ENCODE measurements around the gene TMEM94. TPM values are rescaled to one million over a fixed set of nuclear protein-coding genes. Genes with fewer than 3 reads are reported as not detected.
"Not testable (repeated sequence)": the region's sequence is repeated elsewhere in the genome, so short reads cannot be mapped to it uniquely, and the experiment has no call there.

Gene TMEM94
- total and polyA plus RNA-seq, 3 experiments from 2014 or later = 18.8 to 66.0 (median 63.3) TPM

DNA sequence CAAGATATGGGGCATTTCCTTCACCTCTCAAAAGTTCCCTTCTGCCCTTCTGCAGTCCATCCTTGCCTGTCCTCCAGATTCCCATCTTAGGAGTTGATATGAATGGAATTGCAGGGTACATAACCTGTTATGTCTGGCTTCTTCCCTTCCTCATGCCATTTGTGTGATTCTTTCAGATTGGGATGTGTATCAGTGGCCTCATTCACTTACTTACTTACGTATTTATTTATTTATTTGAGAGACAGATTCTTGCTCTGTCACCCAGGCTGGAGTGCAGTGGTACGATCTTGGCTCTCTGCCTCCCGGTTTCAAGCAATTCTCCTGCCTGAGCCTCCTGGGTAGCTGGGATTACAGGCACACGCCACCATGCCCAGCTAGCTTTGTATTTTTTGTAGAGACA, 6.2 kb upstream of the TMEM94 start:
- no peaks in the 10 kb centered on the region for H3K27me3 ChIP-seq (ENCODE audit: insufficient read depth, low read length, poor library complexity, severe bottlenecking)
- no peaks in the 10 kb centered on the region for H3K4me1 ChIP-seq (ENCODE audit: insufficient read depth, low read length)
- ChIA-PET POLR2A (no interaction called here), CTCF (no interaction called here)
- H3K36me3 ChIP-seq (ENCODE audit: insufficient read depth, low read length) = no peaks in the 10 kb centered on the region
- H3K4me3 Mint-ChIP-seq = no peak overlapping the region
- H3K27me3 Mint-ChIP-seq = peaks cover 0 to 2% of the 10 kb centered on the region in 2 donors
- no peaks in the 10 kb centered on the region for H3K9me3 Mint-ChIP-seq
- H3K27ac Mint-ChIP-seq = no peak overlapping the region
- H3K9me3 ChIP-seq (ENCODE audit: low read length) = no peaks in the 10 kb centered on the region
- H3K27ac ChIP-seq (ENCODE audit: low read depth, low read length) = no peak overlapping the region
- DNase-seq = no peak
- H3K4me3 ChIP-seq (ENCODE audit: low read length) = no peak overlapping the region
- no peaks in the 10 kb centered on the region for H3K36me3 Mint-ChIP-seq
- H3K4me1 Mint-ChIP-seq = peaks cover 0 to 2% (median 0%) of the 10 kb centered on the region in 3 donors

GRCh38 chr17:75454193-75454592, 2.2 kb upstream of the TMEM94 start:
- H3K4me3 Mint-ChIP-seq = peak overlapping the region in 2 of 7 donors; percentile 10 to 48
- CTCF ChIA-PET = interaction anchor here (0.9 to 1.8 kb wide), 2 partner anchors 33 to 299 kb away, joined by 3 to 4 read pairs; no protein-coding TSS in a partner anchor
- H3K27ac Mint-ChIP-seq = peak overlapping the region in 2 of 8 donors; percentile 2 to 15
- Histone ChIP-seq H3K4me3 (ENCODE audit: low read length) (no peak overlapping the region), H3K9me3 (ENCODE audit: low read length) (no peaks in the 10 kb centered on the region), H3K27ac (ENCODE audit: low read depth, low read length) (no peak overlapping the region), H3K27me3 (ENCODE audit: insufficient read depth, low read length, poor library complexity, severe bottlenecking) (no peaks in the 10 kb centered on the region), H3K36me3 (ENCODE audit: insufficient read depth, low read length) (no peaks in the 10 kb centered on the region), H3K4me1 (ENCODE audit: insufficient read depth, low read length) (peaks cover 14% of the 10 kb centered on the region)
- no peak for DNase-seq
- no peaks in the 10 kb centered on the region for H3K9me3 Mint-ChIP-seq
- H3K4me1 Mint-ChIP-seq = peaks cover 21 to 32% (median 23%) of the 10 kb centered on the region in 3 donors
- POLR2A ChIA-PET = no interaction called here
- peaks cover 0 to 2% of the 10 kb centered on the region in 2 donors for H3K27me3 Mint-ChIP-seq
- peaks cover 0 to 7% (median 0%) of the 10 kb centered on the region in 3 donors for H3K36me3 Mint-ChIP-seq

GRCh38 chr17:75454672-75455071, 1.8 kb upstream of the TMEM94 start:
- H3K36me3 Mint-ChIP-seq; DNase-seq; H3K4me3 ChIP-seq (ENCODE audit: low read length); H3K27me3 ChIP-seq (ENCODE audit: insufficient read depth, low read length, poor library complexity, severe bottlenecking); H3K9me3 ChIP-seq (ENCODE audit: low read length); H3K27me3 Mint-ChIP-seq; H3K9me3 Mint-ChIP-seq; POLR2A ChIA-PET; H3K36me3 ChIP-seq (ENCODE audit: insufficient read depth, low read length); H3K27ac ChIP-seq (ENCODE audit: low read depth, low read length): not testable (repeated sequence)
- Mint-ChIP-seq H3K4me1 (peaks cover 23 to 37% (median 26%) of the 10 kb centered on the region in 3 donors), H3K27ac (peak overlapping the region in 1 of 8 donors; percentile 15), H3K4me3 (peak overlapping the region in 3 of 7 donors; percentile 36 to 93 (median 48))
- peaks cover 16% of the 10 kb centered on the region for H3K4me1 ChIP-seq (ENCODE audit: insufficient read depth, low read length)
- CTCF ChIA-PET = interaction anchor here (0.9 to 1.8 kb wide), 2 partner anchors 33 to 299 kb away, joined by 3 to 4 read pairs; no protein-coding TSS in a partner anchor

GRCh38 chr17:75456039-75456416, 407 bp upstream of the TMEM94 start:
- Histone ChIP-seq H3K36me3 (ENCODE audit: insufficient read depth, low read length) (no peaks in the 10 kb centered on the region), H3K27ac (ENCODE audit: low read depth, low read length) (peak overlapping the region; percentile 87), H3K27me3 (ENCODE audit: insufficient read depth, low read length, poor library complexity, severe bottlenecking) (no peaks in the 10 kb centered on the region), H3K4me3 (ENCODE audit: low read length) (peak overlapping the region; percentile 98), H3K9me3 (ENCODE audit: low read length) (no peaks in the 10 kb centered on the region), H3K4me1 (ENCODE audit: insufficient read depth, low read length) (peaks cover 22% of the 10 kb centered on the region)
- peak overlapping the region; percentile 92 to 99 (median 94) for H3K4me3 Mint-ChIP-seq
- H3K4me1 Mint-ChIP-seq = peaks cover 30 to 47% (median 33%) of the 10 kb centered on the region in 3 donors
- no peaks in the 10 kb centered on the region for H3K9me3 Mint-ChIP-seq
- peaks cover 0 to 2% of the 10 kb centered on the region in 2 donors for H3K27me3 Mint-ChIP-seq
- ChIA-PET CTCF (interaction anchor here (0.8 to 2.1 kb wide), 11 partner anchors 8 to 342 kb away, joined by 3 to 13 read pairs (median 3); partner anchors contain the start of genes MRPS7, SMIM5 and TSEN54), POLR2A (interaction anchor here (0.6 to 2.6 kb wide), 12 partner anchors 23 to 399 kb away, joined by 3 to 14 read pairs (median 5); partner anchors contain the start of genes GGA3, LLGL2, MRPS7 and SLC25A19)
- no peak for DNase-seq
- H3K36me3 Mint-ChIP-seq = peaks cover 0 to 10% (median 1%) of the 10 kb centered on the region in 3 donors
- peak overlapping the region; percentile 65 to 98 (median 94) for H3K27ac Mint-ChIP-seq

- Mint-ChIP-seq H3K4me3 (peak overlapping the region; percentile 92 to 99 (median 94)), H3K4me1 (peaks cover 30 to 47% (median 33%) of the 10 kb centered on the region in 3 donors), H3K9me3 (no peaks in the 10 kb centered on the region), H3K36me3 (peaks cover 0 to 10% (median 1%) of the 10 kb centered on the region in 3 donors), H3K27ac (peak overlapping the region in 6 of 8 donors; percentile 92 to 98 (median 94)), H3K27me3 (peaks cover 0 to 2% of the 10 kb centered on the region in 2 donors)
- DNase-seq = peak in 2 of 5 donors; percentile 5 to 13
- CTCF ChIA-PET = interaction anchor here (0.6 to 2.1 kb wide), 5 partner anchors 9 to 343 kb away, joined by 4 to 13 read pairs (median 5); partner anchors contain the start of gene TSEN54
- Histone ChIP-seq H3K36me3 (ENCODE audit: insufficient read depth, low read length) (no peaks in the 10 kb centered on the region), H3K4me3 (ENCODE audit: low read length) (peak overlapping the region; percentile 98), H3K9me3 (ENCODE audit: low read length) (no peaks in the 10 kb centered on the region), H3K27me3 (ENCODE audit: insufficient read depth, low read length, poor library complexity, severe bottlenecking) (no peaks in the 10 kb centered on the region), H3K27ac (ENCODE audit: low read depth, low read length) (peak overlapping the region; percentile 87), H3K4me1 (ENCODE audit: insufficient read depth, low read length) (peaks cover 22% of the 10 kb centered on the region)
- POLR2A ChIA-PET = interaction anchor here (1.0 to 2.6 kb wide), 6 partner anchors 59 to 398 kb away, joined by 3 to 14 read pairs (median 6); partner anchors contain the start of genes LLGL2, SLC25A19, TSEN54 and UNK
Measured at GRCh38 chr17:75457047-75457654, 716 bp downstream of the TMEM94 start.

- Histone ChIP-seq H3K27ac (ENCODE audit: low read depth, low read length) (peak overlapping the region; percentile 1), H3K36me3 (ENCODE audit: insufficient read depth, low read length) (no peaks in the 10 kb centered on the region), H3K27me3 (ENCODE audit: insufficient read depth, low read length, poor library complexity, severe bottlenecking) (no peaks in the 10 kb centered on the region), H3K4me1 (ENCODE audit: insufficient read depth, low read length) (peaks cover 22% of the 10 kb centered on the region), H3K4me3 (ENCODE audit: low read length) (no peak overlapping the region), H3K9me3 (ENCODE audit: low read length) (no peaks in the 10 kb centered on the region)
- DNase-seq = no peak
- ChIA-PET CTCF (interaction anchor here (1.2 kb wide), 1 partner anchor 8 kb away, joined by 3 read pairs; no protein-coding TSS in a partner anchor), POLR2A (no interaction called here)
- Mint-ChIP-seq H3K4me1 (peaks cover 34 to 59% (median 45%) of the 10 kb centered on the region in 3 donors), H3K9me3 (no peaks in the 10 kb centered on the region), H3K27me3 (no peaks in the 10 kb centered on the region), H3K27ac (no peak overlapping the region), H3K36me3 (peaks cover 0 to 11% (median 1%) of the 10 kb centered on the region in 3 donors), H3K4me3 (peak overlapping the region in 1 of 7 donors; percentile 71)
Measured at GRCh38 chr17:75459246-75459589, 2.8 kb downstream of the TMEM94 start.

- H3K36me3 ChIP-seq (ENCODE audit: insufficient read depth, low read length) = no peaks in the 10 kb centered on the region
- Mint-ChIP-seq H3K27ac (peak overlapping the region in 3 of 8 donors; percentile 38 to 78 (median 47)), H3K9me3 (no peaks in the 10 kb centered on the region), H3K4me1 (peaks cover 34 to 63% (median 46%) of the 10 kb centered on the region in 3 donors), H3K4me3 (peak overlapping the region in 3 of 7 donors; percentile 1 to 71 (median 20)), H3K27me3 (no peaks in the 10 kb centered on the region), H3K36me3 (peaks cover 0 to 11% (median 1%) of the 10 kb centered on the region in 3 donors)
- DNase-seq = no peak
- no peak overlapping the region for H3K4me3 ChIP-seq (ENCODE audit: low read length)
- ChIA-PET POLR2A (no interaction called here), CTCF (interaction anchor here (1.3 kb wide), 1 partner anchor 12 kb away, joined by 3 read pairs; no protein-coding TSS in a partner anchor)
- H3K27me3 ChIP-seq (ENCODE audit: insufficient read depth, low read length, poor library complexity, severe bottlenecking) = no peaks in the 10 kb centered on the region
- peaks cover 22% of the 10 kb centered on the region for H3K4me1 ChIP-seq (ENCODE audit: insufficient read depth, low read length)
- H3K9me3 ChIP-seq (ENCODE audit: low read length) = no peaks in the 10 kb centered on the region
- H3K27ac ChIP-seq (ENCODE audit: low read depth, low read length) = peak overlapping the region; percentile 1
Measured at GRCh38 chr17:75459590-75460267, 3.3 kb downstream of the TMEM94 start.

Measured in CD8-positive, alpha-beta memory T cell (primary cell).